ENCODE data around the gene FCN1. TPM values are rescaled to one million over a fixed set of nuclear protein-coding genes. Genes with fewer than 3 reads are reported as not detected.
"Not testable (repeated sequence)": the region's sequence is repeated elsewhere in the genome, so short reads cannot be mapped to it uniquely, and the experiment has no call there.

FCN1 gene
- total RNA-seq (2014; rRNA removed), result not detected in 2 replicates
- not detected for polyA plus RNA-seq (2012)

DNA sequence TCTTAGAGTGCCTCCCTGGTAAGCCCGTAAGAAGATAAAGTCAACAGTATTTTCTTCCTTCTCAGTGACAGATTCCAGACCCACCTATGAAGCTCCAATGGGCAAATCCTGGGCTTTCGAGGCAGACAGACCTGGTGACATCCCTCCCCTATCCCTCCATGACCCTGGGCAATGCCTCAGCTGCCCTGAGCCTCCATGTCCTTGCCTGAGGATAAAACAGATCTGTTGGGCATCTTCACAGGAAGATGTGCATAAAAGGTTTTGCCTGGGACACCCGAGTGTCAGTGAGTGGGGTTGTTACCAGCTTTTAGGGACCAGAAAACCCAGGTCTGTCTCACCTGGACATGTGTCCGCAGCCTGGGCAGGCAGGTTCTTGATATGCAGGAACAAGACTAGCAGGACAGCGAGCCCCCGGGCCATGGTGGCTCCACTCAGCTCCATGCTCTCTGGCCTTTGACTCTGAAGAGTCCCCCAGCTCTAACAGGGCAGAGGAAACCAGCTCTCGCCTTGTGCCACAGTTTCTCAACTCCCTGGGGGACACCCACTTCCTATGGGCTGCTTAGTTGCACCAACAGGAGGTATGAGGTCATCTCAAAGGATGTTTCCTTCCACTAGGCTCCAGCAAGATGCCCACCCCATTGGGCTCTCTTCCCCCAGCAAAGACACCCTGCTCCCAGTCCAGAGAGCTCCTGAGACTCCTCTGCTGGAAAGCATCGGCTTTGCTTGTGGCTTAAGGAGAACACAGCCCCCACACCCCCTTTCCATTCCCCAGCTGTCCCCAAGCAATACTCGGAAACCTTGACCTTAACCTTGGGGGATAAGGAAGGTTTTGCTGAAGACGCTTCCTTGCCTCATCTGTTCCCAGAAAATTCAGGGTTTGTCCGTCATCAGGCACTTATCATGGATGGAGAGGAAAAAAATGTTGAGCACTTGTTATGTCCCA lies at the start of gene FCN1:
FCN1 (minus strand) TSS at position 482 of the 943 bp plus-strand sequence; CDS start at position 441, 41 bp downstream.
- DNase-seq (ENCODE audit: low read depth), result no peak

GRCh38 chr9:134966697-134967546 lies 49.2 kb upstream of the FCN1 start:
- DNase-seq (ENCODE audit: low read depth), result no peak

- DNase-seq (ENCODE audit: low read depth), result no peak
These were observed 48.6 kb upstream of the FCN1 start for GRCh38 chr9:134966270-134966669.

GRCh38 chr9:134965851-134966250 lies 48.1 kb upstream of the FCN1 start:
- no peak for DNase-seq (ENCODE audit: low read depth)

DNA sequence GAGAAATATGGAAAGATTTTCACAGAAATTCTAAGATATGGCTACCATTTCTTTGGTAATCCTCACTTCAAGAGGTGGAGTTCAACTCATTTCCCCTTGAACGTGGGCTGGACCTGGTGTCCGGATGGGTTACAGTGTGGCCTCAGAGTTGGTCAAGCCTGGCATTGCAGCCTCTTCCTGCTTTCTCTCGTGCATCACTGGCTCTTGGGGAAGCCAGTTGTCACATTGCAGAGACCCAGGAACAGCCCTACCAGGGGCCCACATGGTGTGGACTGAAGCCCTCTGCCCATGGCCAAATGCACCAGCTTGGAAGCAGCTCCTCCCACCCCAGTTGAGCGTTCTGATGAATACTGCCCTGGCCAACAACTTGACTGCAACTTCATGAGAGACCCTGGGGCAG lies 47.7 kb upstream of the FCN1 start:
- DNase-seq (ENCODE audit: low read depth), result no peak

DNA sequence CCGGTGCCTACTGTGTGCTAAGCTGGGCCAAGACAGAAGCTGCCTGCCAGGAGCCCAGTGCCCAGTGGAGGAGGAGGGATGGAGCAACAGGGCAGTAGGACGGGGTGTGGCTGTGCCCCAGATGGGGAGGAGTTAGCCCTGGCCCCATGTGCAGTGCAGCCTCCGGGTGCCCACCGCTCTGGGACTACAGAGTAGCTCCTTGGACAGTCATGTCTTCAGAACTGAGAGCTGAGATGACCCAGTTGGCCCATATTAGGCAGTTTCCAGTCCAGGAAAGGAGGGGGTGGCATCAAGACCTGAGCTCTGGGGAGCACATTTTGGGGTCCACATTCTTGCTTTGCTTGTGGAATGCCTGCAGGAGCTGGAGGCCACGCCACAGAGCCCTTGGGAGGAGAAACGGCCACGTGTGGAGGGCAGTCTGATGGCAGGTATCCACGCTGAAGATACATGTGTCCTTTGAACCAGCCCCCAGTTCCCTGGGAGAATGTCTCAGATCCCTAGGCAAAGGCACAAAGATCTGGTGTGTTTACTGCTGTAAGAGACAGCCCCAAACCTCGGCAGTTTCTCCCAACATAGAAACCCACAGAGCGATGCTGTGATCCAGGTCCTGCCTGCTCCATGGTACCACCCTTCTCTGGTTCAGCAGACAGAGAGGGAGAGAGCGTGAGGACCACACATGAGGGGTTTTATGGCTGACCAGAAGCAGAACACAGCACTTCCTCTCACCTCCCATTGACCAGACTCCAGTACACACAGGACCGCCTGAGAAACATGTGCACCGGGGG lies 46.8 kb upstream of the FCN1 start:
- DNase-seq (ENCODE audit: low read depth), result no peak

DNA sequence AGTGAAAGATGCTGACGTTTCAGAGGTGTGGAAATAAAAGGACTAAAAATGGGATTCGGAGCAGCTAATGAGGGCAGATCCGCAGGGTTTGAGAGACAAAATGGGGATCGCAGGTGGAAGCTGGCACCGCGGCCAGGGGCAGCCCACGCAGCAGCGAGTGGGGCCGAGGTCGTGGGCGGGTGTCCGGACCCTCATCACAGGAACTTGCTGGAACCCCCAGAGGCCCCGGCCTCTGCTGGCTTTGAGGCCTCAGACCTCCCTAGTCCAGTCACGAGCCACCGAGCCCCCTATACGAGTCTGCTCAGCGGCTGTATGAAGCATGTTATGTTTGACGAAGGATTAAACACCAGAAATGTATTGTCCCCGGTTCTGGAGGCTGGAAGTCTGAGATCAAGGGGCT lies 45.8 kb upstream of the FCN1 start:
- DNase-seq (ENCODE audit: low read depth), result no peak

GRCh38 chr9:134962973-134963364 lies 45.3 kb upstream of the FCN1 start:
- DNase-seq (ENCODE audit: low read depth), result no peak

DNA sequence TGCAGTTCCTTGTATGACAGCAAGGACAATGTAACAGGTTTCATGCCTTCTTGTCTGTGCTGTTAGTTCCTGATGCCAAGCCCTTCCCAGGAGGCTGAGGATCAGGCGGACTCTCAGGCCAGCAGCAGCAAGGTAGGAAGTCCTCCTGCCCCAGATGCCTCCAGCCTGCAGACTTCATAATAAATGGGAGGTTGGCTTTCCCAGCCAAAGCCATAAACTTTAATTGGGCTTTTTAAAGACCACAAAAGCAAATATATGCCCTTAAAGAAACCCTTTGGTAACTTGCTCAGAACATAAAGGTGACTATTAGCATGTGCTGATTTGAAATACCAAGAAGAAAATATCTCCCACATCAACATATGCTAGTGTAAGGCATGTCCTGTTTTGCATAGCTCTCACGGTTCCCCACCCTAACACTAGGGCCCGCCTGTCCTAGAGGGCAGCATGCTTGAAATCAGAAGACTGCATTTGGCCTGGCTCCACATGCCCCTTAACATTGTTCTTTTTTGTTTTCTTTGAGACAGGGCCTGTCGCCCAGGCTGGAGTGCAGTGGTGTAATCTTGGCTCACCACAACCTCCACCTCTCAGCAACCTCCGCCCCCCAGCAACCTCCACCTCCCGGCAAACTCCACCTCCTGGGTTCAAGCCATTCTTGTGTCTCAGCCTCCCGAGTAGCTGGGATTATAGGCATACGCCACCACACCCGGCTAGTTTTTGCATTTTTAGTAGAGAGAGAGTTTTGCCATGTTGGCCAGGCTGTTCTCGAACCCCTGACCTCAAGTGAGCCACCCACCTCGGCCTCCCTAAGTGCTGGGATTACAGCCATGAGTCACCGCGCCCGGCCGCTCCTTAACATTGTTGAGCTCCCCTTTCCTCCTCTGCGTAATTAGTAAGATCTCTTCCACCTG lies 44.6 kb upstream of the FCN1 start:
- no peak for DNase-seq (ENCODE audit: low read depth)

- no peak for DNase-seq (ENCODE audit: low read depth)
These were observed 43.8 kb upstream of the FCN1 start for GRCh38 chr9:134961331-134962064.

GRCh38 chr9:134960701-134961181 lies 43.0 kb upstream of the FCN1 start:
- no peak for DNase-seq (ENCODE audit: low read depth)

GRCh38 chr9:134959971-134960310 lies 42.2 kb upstream of the FCN1 start:
- no peak for DNase-seq (ENCODE audit: low read depth)

- no peak for DNase-seq (ENCODE audit: low read depth)
These were observed 41.6 kb upstream of the FCN1 start for GRCh38 chr9:134959126-134959970.

DNA sequence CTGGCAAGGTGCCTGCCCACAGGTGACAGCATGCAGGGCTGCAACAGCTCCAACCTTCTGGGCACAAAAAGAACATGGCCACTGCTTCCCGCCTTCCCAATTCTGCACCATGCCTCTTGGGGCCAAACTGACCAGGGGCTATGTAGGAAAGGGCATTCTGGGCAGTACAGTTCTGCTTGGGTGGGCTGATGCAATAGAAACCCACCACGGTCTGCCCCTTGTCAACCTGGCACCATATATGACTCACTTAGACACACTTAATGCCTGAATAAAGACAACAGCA lies 40.2 kb upstream of the FCN1 start:
- no peak for DNase-seq (ENCODE audit: low read depth)

- DNase-seq (ENCODE audit: low read depth), result no peak
These were observed 39.6 kb upstream of the FCN1 start for GRCh38 chr9:134957165-134957944.

DNA sequence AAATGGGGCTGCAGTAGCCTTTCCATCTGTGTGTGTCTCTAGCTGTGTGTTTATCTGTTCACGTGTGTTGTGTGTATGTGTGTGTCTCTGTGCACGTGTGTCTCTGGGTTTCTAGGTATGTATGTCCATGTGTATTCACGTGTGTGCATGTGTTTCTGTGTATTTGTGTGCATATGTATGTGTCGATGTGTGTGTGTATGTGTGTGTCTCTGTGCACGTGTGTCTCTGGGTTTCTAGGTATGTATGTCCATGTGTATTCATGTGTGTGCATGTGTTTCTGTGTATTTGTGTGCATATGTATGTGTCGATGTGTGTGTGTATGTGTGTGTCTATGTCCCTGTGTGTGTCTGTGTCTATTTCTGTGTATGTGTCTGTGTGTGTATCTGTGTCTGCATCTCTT lies 38.7 kb upstream of the FCN1 start:
- not testable (repeated sequence) for DNase-seq (ENCODE audit: low read depth)

DNA sequence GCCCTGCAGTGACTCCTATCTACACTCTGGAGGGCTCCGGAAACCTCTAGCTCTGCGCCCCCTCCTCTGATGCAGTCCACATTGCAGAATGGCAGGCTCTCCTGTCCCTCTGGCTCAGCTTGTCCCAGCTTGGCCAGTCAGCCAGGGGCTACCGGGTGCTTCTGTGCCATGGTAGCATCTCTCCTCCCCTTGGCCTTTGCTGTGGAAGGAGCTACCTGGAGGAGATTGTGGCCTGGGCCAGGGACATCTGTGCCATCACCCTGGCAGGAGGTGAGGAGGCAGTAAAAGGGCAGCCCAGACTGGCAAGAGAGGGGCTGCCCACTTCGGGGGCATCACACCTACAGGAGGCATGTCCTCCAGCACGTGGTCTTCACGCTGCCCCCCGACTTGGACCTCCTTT lies 38.1 kb upstream of the FCN1 start:
- no peak for DNase-seq (ENCODE audit: low read depth)

DNA sequence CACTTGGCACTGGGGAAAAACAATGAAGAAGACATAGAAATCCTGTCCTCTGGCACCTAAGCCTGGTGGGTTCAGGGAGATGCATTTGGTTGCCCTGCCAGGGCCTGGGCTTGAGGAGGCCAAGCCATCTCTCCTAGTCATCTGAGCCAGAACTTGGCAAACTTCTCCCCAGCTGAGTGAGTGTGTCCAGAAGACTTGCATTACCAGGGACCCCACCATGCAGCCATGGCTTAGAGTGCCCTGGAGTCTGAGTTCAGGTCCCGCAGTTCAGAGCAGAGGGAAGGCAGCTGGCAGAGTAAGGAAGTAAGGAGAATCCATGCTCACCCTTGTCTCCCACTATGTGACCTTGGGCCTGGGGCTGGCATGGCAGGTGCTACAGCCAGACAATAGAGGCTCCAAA lies 37.4 kb upstream of the FCN1 start:
- no peak for DNase-seq (ENCODE audit: low read depth)
